Raji (cell line): ENCODE measurements around the gene CUEDC2.

Source experiments
- POLR2A ChIP-seq: IDR thresholded peaks from 2 replicates; pipeline ENCODE4 v1.6.1; 2011; ENCODE audit warnings: low read depth, low read length, control low read depth; ENCODE audit not compliant: insufficient read depth

CUEDC2 gene

DNA sequence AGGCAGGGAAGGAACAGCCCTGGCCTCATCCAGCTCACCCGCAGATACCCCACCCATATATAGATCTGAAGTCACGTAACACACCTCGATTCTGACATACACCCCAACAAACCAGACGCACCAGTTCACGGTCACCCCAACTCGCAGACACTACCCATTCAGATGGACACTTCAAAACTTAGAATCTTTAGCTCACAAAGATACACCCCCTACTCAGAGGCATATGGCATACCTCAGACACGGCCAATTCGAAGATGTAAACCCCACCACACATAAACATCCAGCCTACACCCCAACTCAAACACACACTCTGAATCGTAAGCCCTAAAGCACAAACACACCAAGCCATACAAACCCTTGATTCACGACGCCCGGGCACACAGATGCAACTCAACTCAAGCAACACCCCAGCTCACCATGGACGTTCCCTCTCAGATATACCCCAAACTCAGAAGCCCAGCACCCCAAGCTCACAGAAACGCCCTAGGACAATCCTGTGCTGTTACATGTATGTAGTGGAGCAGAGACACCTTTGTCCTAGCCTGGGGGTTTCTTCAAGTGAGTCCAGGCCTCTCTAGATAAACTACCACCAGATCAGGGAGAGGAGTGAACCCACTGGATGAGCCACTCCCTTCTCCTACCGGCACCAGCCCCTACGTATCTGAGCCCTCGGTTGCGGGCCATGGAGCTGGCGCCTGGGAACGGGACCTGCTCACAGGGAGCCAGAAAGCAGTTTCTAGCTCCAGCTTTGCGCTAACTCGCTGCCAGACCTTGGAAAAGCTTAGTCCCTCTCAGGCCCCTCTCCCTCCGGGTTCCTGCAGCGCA is 22.6 kb downstream of the CUEDC2 start:
- no peak for TF ChIP-seq POLR2A

DNA sequence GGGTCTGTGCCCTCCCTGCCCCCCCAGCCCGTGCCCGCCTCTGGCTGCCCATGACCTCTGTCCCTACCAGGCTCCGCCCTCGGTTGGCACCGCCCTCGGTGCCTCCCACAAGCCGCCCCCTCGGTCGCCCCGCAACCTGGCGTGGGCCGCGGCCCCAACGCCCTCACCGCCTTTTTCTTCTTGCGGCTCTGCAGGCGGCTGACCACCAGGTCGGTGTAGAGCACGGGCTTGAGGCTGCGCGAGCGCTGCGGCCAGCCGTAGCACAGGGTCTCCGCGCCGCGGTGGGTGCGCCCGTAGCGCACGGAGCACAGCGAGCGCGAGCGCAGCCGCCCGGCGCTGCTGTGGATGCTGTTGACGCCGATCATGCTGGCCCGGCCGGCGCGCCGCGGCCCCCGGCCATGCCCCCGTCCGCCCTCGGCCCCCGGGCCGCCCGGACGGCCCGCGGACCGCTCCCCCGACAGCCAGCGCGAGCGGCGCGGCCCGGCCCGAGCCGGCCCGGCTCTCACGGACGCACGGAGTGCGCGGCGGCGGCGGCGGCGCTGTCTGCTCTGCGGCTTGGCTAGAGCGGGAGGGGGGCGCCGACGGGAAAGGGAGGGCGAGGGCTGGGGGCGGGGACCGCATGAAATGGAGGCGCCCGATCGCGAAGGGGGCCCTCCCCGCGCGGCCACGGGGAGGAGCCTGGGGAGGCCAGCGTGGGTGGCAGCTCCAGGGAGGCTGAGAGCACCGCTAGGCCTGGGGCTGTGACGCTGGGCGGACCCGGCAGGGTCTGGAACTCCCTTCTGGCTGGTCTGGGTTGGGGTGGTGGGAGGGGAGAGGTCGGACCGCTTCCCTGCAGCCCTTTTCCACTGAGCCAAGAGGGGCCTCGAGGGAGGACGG is 23.4 kb downstream of the CUEDC2 start:
- TF ChIP-seq POLR2A, result no peak

DNA sequence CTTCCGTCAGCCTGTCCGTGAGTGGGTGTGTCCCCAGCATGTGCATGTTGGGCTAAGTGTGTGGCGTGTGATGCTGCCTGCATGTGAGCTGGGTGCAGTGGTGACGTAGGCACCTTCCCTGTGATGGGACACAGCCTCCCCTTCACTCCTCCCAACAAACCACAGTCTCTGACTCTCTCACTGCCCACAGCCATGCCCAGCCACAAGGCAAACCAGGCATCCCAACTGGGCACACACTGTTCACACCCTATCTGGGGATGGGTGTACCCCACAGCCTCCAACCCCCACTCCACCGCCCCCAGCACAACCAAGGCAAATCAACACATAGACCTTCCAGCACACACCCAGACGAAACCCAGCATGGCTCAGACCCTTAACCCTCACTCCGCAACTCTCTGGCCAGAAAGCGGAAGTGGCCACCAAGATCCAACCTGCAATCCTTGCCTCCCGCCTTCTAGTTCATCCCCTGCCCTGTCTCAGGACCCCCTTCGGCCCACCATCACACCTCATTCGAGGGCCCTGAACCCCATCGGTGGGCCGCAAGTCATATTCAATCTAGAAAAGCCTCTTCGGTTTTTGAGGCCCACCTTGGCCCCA is 24.1 kb downstream of the CUEDC2 start:
- no peak for TF ChIP-seq POLR2A

DNA sequence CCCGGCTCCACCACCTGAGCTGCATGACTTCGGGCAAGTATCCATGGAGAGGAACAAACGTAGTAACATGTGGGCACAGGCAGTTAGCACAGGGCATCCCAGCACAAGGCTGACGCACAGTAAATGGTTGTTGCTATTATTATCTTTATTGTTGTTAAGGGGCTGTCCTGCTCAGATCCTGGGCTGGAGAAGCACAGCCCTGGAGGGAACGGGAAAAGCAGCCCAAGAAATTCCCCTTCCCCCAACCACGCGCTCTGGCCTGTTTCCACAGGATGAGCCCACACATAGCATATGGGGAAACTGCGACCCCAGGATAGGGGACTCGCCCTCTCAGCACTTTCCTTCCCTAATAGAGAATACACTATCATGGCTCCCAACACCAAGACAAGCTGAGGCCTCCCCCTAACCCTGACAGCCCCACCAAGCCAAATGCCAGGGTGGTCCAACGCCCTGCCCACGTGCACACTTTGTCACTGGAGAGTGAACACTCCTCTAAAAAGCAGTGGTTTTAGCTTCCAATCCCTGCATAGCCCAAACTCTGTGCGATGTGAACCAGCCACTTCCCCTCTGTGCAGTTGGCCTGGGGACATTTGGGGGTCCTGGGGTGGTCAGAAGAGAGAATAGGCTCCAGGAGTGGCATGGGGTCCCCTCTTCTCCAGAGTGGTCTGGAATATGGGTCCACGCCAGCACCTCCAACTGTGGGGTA is 24.8 kb downstream of the CUEDC2 start:
- TF ChIP-seq POLR2A, result no peak

DNA sequence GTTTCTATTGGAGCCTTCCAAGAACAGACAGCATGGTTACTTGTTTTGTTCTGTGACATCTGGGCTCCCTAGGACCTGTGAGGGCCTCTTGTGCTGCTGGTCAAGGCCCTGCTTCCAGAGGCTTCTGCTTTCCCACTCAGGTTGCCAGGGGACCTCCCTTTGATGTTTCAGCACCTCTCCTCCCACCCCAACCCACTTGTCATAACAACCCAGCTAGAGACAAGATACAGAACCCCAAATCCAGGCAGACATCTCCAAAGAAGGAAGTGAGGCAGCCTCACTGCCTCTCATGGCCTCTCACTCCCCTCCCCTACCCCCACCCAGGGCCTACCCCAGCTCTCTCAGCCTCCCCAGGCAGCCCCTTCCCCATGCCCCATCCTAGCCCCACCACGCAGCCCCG is 25.6 kb downstream of the CUEDC2 start:
- no peak for TF ChIP-seq POLR2A

DNA sequence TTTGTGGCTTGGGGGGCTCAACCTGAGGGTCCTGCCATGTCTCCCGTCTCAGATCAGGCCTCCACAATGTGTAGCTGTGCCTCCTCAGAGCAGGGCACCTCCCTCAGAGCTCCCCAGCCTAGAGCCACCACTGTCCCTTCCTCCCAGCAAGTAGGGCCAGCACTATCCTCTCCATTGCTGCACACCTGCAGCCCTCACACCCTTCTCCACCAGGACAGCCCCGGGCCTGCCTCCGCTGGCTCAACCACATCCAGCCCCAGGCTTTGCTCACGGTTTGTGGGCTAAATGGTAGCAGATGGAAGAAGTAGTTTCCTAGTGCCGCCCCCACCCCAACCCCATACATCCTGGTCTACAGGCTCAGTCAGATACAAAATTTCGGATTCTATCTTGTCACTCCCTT is 26.7 kb downstream of the CUEDC2 start:
- TF ChIP-seq POLR2A, result 0 out of 2 replicates have a peak, but pooled peaks have one; percentile 3

DNA sequence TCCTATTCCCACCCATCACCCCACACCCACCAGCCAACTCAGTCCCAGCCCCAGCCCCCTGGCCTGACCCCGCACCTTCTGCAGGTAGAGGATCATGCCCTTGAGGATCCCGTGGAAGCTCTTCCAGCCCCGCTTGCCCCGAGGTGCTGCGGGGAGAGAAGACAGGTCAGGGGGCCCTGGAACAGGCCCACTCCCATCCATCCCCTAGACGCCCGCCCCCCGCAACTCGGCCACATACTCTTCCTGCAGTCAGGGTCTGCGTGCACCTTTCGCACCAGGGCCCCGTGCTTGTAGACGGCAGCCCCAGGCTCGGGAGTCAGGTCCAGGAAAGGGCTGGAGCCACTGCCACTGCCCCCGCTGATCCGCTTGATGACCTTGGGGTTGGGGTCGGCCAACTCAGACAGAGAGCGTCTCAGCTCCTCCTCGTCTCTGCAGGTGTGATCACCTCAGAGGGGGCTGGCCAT is 27.2 kb downstream of the CUEDC2 start:
- 0 out of 2 replicates have a peak, but pooled peaks have one; percentile 4 for TF ChIP-seq POLR2A

DNA sequence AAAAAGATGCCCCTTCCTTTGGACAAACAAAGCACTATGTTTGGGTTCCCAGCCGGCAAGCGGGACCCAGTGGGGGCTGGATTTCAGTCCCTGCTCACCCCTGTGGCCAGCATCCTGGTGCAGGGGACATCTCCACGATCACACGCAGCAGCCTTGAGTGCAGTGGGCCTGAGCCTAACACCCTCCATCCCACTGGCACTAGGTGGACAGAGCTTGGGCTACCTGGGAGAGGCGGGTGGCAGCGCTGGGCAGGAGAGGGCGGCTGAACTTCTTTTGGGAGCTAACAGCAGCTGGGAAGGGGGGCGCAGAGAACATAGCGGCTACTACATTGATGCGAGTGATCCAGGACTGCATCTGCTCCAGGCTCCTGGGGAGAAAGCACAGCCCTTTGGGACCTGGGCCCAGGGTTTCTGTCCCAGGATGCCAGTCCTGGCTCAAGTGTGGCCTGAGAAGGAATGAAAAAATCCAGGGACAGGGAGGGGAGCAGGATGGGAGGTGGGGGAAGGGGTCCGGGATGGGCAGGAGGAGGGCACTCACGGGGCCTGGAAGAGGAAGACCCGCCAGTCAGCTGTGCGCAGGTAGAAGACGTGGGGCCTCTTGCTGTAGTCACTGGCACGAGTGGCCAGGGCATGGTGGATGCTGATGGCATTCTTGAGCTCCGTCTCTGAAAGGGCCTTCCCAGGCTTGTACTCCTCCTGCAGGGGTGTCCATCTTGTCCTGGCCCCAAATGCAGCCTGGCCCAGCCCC is 27.8 kb downstream of the CUEDC2 start:
- no peak for TF ChIP-seq POLR2A

DNA sequence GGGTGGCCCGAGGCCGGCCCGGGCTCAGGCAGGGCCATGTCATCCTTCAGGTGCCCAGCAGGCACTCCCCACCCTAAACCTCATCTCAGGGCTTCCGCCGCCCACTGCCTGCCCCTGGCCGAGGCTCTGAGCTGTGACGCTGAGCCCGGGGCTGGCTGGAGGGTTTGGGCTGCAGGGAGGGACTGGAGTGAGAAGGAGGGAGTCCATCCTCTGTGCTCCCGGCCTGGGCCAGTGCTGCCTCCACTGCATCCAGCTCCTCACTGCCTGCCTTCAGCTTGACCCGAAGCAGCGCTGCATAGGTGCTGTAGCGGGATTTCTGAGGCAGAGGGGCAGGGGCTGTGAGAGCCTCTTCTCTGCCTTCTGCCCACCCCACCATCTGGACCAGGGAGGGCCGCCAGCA is 29.3 kb downstream of the CUEDC2 start:
- no peak for TF ChIP-seq POLR2A

DNA sequence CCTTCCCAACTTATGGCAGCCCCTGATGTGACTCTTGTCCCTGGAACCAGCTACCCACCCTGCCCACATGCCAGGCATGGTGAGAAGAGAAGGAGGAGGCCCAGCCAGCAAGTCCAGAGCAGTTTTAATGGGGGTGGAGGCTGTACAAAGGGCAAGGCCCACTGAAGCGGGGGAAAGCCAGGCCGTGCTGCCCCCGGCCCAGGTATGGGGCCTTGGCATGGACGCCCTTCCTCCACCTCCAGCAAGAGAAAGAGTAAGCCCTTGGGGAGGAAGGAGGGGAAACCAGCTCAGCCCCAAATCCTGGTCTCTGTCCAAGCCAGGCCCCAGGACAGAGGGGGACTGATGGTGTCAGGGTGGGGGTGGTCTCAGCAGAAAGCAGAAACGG is 29.9 kb downstream of the CUEDC2 start:
- TF ChIP-seq POLR2A, result no peak

DNA sequence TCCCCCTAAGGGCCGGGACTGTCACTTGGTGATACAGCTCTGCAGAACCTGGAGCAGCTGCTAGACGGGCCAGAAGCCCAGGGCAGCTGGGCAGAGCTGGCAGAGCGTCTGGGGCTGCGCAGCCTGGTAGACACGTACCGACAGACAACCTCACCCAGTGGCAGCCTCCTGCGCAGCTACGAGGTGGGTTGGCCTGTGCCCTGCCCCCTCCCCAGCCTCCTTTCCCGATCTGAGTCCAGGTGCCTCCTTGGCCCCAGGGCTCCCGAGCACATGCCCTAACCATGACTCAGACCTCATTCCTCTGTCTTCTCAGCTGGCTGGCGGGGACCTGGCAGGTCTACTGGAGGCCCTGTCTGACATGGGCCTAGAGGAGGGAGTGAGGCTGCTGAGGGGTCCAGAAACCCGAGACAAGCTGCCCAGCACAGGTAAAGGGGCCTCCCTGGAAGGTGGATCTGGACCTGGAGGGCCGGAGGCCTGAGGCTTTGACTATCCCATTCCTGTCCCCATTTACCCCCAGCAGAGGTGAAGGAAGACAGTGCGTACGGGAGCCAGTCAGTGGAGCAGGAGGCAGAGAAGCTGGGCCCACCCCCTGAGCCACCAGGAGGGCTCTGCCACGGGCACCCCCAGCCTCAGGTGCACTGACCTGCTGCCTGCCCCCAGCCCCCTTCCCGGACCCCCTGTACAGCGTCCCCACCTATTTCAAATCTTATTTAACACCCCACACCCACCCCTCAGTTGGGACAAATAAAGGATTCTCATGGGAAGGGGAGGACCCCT is 30.5 kb downstream of the CUEDC2 start:
- TF ChIP-seq POLR2A, result no peak

DNA sequence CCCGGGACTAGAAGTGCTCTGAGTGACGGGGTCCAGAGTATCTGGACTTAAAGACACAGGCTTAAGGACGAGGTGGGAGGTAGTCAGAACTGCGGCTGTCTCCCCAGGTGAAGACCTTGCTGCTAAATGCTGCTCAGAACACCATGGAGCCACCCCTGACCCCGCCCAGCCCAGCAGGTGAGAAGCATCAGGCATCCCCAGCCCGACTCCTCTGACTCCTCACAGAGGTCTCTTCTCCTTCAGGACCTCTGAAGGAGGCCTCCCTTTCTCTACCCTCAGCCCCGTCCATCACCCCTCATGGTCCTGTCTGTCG is 31.1 kb downstream of the CUEDC2 start:
- no peak for TF ChIP-seq POLR2A

DNA sequence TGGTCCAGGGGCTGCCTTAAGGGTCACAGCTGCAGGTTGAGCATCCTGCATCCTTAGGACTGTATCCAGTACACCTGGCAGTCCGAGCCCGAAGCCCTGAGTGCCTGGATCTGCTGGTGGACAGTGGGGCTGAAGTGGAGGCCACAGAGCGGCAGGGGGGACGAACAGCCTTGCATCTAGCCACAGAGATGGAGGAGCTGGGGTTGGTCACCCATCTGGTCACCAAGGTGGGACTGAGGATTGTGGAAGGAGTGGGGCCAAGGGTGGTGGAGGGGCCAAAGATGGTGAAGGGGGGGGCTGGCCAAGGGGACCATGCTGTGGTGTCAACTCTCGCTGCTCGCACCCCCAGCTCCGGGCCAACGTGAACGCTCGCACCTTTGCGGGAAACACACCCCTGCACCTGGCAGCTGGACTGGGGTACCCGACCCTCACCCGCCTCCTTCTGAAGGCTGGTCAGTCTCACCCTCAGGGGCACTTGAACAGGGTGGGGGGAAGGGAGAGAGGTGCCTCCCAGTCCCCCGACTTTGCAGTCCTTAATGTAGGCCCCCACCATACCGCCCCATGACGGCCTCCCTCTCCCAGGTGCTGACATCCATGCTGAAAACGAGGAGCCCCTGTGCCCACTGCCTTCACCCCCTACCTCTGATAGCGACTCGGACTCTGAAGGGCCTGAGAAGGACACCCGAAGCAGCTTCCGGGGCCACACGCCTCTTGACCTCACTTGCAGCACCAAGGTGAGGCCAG is 31.6 kb downstream of the CUEDC2 start:
- no peak for TF ChIP-seq POLR2A
